Panc1 (cell line): ENCODE measurements around the gene APCDD1.

Source experiments
- CTCF ChIP-seq: fragments of 450-650 bp; IDR thresholded peaks from 2 replicates; pipeline ENCODE4 v1.5.1; 2017; ENCODE audit warnings: mild to moderate bottlenecking
- POLR2AphosphoS5 ChIP-seq: IDR thresholded peaks from 2 replicates; pipeline ENCODE4 v1.6.1; 2012; ENCODE audit warnings: mild to moderate bottlenecking, low read depth, low read length, moderate library complexity
- SIN3A ChIP-seq: IDR thresholded peaks from 2 replicates; pipeline ENCODE4 v1.6.1; 2012; ENCODE audit warnings: low read depth, mild to moderate bottlenecking, low read length, moderate library complexity, borderline replicate concordance; ENCODE audit not compliant: insufficient read depth
- TCF7L2 ChIP-seq: IDR thresholded peaks from 2 replicates; pipeline ENCODE4 v1.6.1; 2011; ENCODE audit warnings: mild to moderate bottlenecking, low read depth, low read length, inconsistent platforms

- no peak for TF ChIP-seq TCF7L2
- no peak for TF ChIP-seq SIN3A
- TF ChIP-seq POLR2AphosphoS5: no peak
- no peak for TF ChIP-seq CTCF
Measured at GRCh38 chr18:10405014-10405493, 49.4 kb upstream of the APCDD1 start.
